Tibial nerve (tissue), 4 donors: ENCODE data around the gene ZNF141. TPM values are rescaled to one million over a fixed set of nuclear protein-coding genes. Genes with fewer than 3 reads are reported as not detected.

Source experiments
- DNase-seq, 2 donors: peaks; one replicate each; pipeline ENCODE4 v3.0.0-alpha.2; 2019; ENCODE audit warnings: low spot score in 2 of 2
- H3K27ac ChIP-seq, 4 donors: fragments of 200-600 bp; sonication (generic) in 3 of 4; one replicate each; pipeline ENCODE4 v1.5.1; 2017 to 2019; ENCODE audit warnings: mild to moderate bottlenecking in 1 of 4
- H3K27me3 ChIP-seq, 2 donors: fragments of 200-600 bp; sonication (generic) in 1 of 2; one replicate each; pipeline versions ENCODE4 v1.5.1 to v1.6.0; 2017 to 2019
- H3K36me3 ChIP-seq, 3 donors: fragments of 200-600 bp; sonication (generic); one replicate each; pipeline ENCODE4 v1.5.1; 2018 to 2019
- H3K4me1 ChIP-seq, 4 donors: fragments of 200-600 bp; sonication (generic) in 3 of 4; one replicate each; pipeline ENCODE4 v1.5.1; 2017 to 2019
- H3K4me3 ChIP-seq, 4 donors: fragments of 200-600 bp; sonication (generic) in 3 of 4; one replicate each; pipeline ENCODE4 v1.5.1; 2017 to 2019; ENCODE audit warnings: mild to moderate bottlenecking in 1 of 4, moderate library complexity in 1 of 4
- H3K9me3 ChIP-seq, 4 donors: fragments of 200-600 bp; sonication (generic) in 3 of 4; one replicate each; pipeline ENCODE4 v1.5.1; 2017 to 2019
- EP300 ChIP-seq, 2 donors: sonication (generic); formaldehyde crosslinking; IDR thresholded peaks; one replicate each; pipeline ENCODE4 v1.6.1; 2017; ENCODE audit warnings: antibody characterized with exemption in 2 of 2, mild to moderate bottlenecking in 1 of 2
- POLR2A ChIP-seq, 2 donors: fragments of 450-650 bp; IDR thresholded peaks; one replicate each; pipeline ENCODE4 v1.6.1; 2017; ENCODE audit warnings: antibody characterized with exemption in 2 of 2, mild to moderate bottlenecking in 2 of 2, moderate library complexity in 2 of 2
- WGBS, 2 donors: methylation state at CpG; one replicate each; pipeline ENCODE4 v1.1.5; 2018; 5-methylcytosine and 5-hydroxymethylcytosine counted together
- total RNA-seq, 4 donors: library from RNA; depleted of rRNA; stranded (reverse); fragments of >200 nt; gene quantifications; one replicate each; pipeline ENCODE4 v1.1.0, GENCODE V29; 2016
- TF ChIP-seq, protein P1 (sequence below), 5 experiments: fragments of 200-600 bp in 3 of 5; fragments of 450-650 bp in 2 of 5; sonication (generic) in 3 of 5; IDR thresholded peaks; one replicate each; pipeline ENCODE4 v1.5.1; 2016 to 2019; ENCODE audit warnings: antibody characterized with exemption in 5 of 5, mild to moderate bottlenecking in 3 of 5, moderate library complexity in 2 of 5

The ZNF141 gene
- total RNA-seq, 4 donors from 2014 or later: 26.1 to 33.1 (median 29.6) TPM

DNA sequence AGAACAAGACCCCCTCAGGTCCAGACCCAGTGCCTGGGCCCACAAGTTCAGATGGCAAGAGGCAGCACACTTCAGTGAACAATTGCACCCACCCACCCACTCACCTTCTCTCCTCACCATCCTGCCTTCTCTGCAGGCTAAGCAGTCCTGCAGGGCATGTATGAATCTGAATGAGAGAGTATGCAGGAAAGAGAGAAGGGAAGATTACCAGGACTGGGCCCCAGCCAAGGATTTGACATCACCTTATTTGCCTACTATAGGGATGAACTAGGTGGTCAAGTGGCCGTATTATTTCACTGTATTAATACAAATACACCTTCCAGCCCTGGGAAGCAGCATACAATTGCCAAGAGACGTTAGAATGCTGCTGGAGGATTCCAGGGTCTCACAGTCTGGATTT, 2.1 kb upstream of the ZNF141 start:
- DNase-seq: no peak
- Histone ChIP-seq H3K4me3 (no peak overlapping the region), H3K36me3 (peaks cover 0 to 10% (median 0%) of the 10 kb centered on the region in 3 donors), H3K9me3 (peaks cover 0 to 5% (median 0%) of the 10 kb centered on the region in 4 donors), H3K27me3 (no peaks in the 10 kb centered on the region), H3K27ac (peak overlapping the region in 3 of 4 donors; percentile 73 to 98 (median 92)), H3K4me1 (peaks cover 0 to 30% (median 12%) of the 10 kb centered on the region in 4 donors)
- 77 to 79% methylated on average over 2 of the region's 2 CpGs for WGBS, 2 donors
- no peak for TF ChIP-seq POLR2A (IDR thresholded peaks at IDR 0.05)
- TF ChIP-seq EP300 (IDR thresholded peaks at IDR 0.05): no peak
- TF ChIP-seq, protein P1, sequence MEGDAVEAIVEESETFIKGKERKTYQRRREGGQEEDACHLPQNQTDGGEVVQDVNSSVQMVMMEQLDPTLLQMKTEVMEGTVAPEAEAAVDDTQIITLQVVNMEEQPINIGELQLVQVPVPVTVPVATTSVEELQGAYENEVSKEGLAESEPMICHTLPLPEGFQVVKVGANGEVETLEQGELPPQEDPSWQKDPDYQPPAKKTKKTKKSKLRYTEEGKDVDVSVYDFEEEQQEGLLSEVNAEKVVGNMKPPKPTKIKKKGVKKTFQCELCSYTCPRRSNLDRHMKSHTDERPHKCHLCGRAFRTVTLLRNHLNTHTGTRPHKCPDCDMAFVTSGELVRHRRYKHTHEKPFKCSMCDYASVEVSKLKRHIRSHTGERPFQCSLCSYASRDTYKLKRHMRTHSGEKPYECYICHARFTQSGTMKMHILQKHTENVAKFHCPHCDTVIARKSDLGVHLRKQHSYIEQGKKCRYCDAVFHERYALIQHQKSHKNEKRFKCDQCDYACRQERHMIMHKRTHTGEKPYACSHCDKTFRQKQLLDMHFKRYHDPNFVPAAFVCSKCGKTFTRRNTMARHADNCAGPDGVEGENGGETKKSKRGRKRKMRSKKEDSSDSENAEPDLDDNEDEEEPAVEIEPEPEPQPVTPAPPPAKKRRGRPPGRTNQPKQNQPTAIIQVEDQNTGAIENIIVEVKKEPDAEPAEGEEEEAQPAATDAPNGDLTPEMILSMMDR (IDR thresholded peaks at IDR 0.05): no peak

DNA sequence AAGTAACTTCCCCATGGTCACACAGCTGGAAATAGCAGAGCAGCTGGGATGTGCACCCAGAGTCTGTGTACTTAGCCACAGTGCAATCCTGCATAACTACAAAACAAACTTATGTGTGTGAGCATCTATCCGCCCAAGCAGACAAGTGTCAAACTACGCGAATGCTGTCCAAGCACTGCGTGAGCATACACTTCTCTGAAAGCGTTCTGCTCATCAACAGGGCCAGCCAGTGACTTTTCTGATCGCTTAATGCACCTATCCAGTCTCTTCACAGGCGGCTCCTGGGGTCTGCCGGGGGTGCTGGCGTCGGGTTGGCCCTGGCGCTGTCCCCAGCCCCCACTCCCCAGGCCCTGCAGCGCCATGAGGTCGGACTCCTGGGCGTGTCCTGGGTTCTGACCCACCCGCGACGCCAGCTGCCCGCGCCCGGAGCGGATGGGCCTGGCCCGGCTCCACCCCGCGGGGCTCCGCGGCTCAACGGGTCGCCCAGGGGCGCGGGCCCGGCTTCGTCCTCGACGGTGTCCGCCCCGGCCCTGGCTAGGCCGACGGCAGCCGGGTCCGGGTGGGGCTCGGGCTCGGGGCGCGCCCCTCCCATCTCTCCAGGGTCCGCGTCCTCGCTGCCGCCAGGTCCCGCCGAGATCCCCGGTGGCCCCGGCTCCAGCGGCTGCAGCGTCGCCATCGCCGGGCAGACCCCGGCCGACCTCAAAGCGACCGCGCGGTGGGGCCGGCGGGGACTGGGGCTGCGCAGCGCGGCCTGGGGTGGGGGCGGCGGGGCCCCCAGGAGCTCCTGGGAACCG, 1.3 kb upstream of the ZNF141 start:
- Histone ChIP-seq H3K27me3 (no peaks in the 10 kb centered on the region), H3K4me3 (peak overlapping the region; percentile 62 to 87 (median 74)), H3K36me3 (peaks cover 0 to 16% (median 0%) of the 10 kb centered on the region in 3 donors), H3K27ac (peak overlapping the region; percentile 73 to 98 (median 92)), H3K4me1 (peaks cover 0 to 30% (median 12%) of the 10 kb centered on the region in 4 donors), H3K9me3 (peaks cover 0 to 12% (median 0%) of the 10 kb centered on the region in 4 donors)
- peak in 1 of 2 donors; percentile 8 for DNase-seq
- TF ChIP-seq POLR2A (IDR thresholded peaks at IDR 0.05) (peak in 1 of 2 donors; percentile 33), EP300 (IDR thresholded peaks at IDR 0.05) (no peak)
- TF ChIP-seq, protein P1 (IDR thresholded peaks at IDR 0.05): no peak
- 19 to 70% methylated on average over 3 to 13 of the region's 71 CpGs for WGBS, 2 donors

DNA sequence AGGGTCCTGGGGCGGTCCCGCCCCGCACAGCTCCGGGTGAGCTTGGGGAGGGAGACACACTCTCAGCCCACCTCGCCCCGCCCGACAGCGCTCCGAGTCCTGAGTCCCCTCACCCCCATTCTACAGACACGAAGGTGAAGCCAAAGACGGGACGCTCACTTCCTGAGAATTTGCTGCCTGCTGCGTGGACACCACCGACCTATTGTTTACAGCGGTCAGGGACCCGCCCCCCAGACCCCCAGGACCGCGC, 796 bp upstream of the ZNF141 start:
- H3K4me3 ChIP-seq: peak overlapping the region; percentile 62 to 87 (median 74)
- WGBS, 2 donors: 0% methylated on average over 1 to 3 of the region's 18 CpGs
- H3K36me3 ChIP-seq: peaks cover 0 to 21% (median 0%) of the 10 kb centered on the region in 3 donors
- peak in 1 of 2 donors; percentile 14 for DNase-seq
- H3K27ac ChIP-seq: peak overlapping the region; percentile 73 to 98 (median 92)
- TF ChIP-seq, protein P1 (IDR thresholded peaks at IDR 0.05): no peak
- TF ChIP-seq POLR2A (IDR thresholded peaks at IDR 0.05): no peak
- TF ChIP-seq EP300 (IDR thresholded peaks at IDR 0.05): no peak
- peaks cover 0 to 18% (median 0%) of the 10 kb centered on the region in 4 donors for H3K9me3 ChIP-seq
- H3K27me3 ChIP-seq: no peaks in the 10 kb centered on the region
- H3K4me1 ChIP-seq: peaks cover 0 to 30% (median 12%) of the 10 kb centered on the region in 4 donors

DNA sequence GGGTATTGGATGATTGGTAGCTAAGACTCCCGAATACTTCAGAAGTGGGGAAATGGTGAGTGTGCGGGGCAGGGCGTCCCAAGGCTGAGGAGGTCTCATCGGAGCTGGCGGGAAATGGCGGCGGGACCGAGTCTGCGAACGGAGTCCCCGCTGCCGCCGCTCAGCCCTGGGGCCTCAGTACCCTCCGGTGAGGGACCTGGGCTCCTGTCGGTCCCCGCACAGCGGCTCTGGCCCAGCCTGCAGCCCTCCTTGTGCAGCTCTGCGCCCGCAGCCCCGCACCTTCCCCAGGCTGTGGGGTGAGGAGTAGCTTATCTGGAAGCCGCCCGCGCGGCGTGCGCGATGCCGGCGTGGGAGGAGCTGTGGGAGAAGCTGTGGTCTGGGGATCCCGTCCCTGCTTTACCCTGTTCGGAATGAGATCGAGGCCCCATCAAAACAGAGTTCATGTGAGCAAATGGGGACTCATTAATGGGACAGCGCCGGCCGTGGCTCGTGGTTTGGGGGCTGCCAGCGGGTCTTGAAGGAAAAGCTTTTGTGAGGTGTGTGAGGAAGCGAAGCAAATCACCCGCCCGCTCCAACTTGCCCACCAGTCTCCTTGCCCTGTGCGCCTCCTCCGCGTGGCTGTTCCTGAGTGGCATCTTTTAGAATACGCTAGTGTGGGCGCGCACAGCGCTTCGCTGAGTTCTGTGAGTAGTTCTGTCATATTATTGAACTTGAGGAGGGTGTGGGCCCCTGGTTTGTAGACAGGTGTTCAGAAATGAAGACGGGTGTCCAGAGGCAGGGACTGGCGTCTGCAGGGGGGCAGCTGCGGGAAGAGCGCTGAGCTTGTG, 531 bp downstream of the ZNF141 start:
- no peaks in the 10 kb centered on the region for H3K27me3 ChIP-seq
- WGBS, 2 donors: 0 to 3% methylated on average over 29 to 41 of the region's 52 CpGs
- H3K4me1 ChIP-seq: peaks cover 0 to 30% (median 12%) of the 10 kb centered on the region in 4 donors
- H3K36me3 ChIP-seq: peaks cover 0 to 35% (median 0%) of the 10 kb centered on the region in 3 donors
- H3K9me3 ChIP-seq: peaks cover 0 to 31% (median 0%) of the 10 kb centered on the region in 4 donors
- TF ChIP-seq POLR2A (IDR thresholded peaks at IDR 0.05) (no peak), EP300 (IDR thresholded peaks at IDR 0.05) (no peak)
- TF ChIP-seq, protein P1 (IDR thresholded peaks at IDR 0.05): no peak
- peak overlapping the region; percentile 73 to 98 (median 92) for H3K27ac ChIP-seq
- H3K4me3 ChIP-seq: peak overlapping the region; percentile 62 to 87 (median 74)
- peak; percentile 9 to 15 for DNase-seq
